MM.1S (cell line): ENCODE measurements around the gene KCNMA1.

Experiments
- EZH2 ChIP-seq: fragments of 300-600 bp; sonication (generic); optimal IDR thresholded peaks from 2 replicates; pipeline ENCODE3; 2017; ENCODE audit warnings: low read depth, mild to moderate bottlenecking, antibody characterized with exemption, low read length, mixed read lengths
- EZH2phosphoT487 ChIP-seq: fragments of 300-600 bp; sonication (generic); IDR thresholded peaks from 2 replicates; pipeline ENCODE4 v1.6.1; 2018; ENCODE audit warnings: antibody characterized with exemption, low read length
- TF ChIP-seq, protein P1 (sequence below): fragments of 300-600 bp; sonication (generic); IDR thresholded peaks from 2 replicates; pipeline ENCODE4 v1.5.1; 2016; ENCODE audit warnings: antibody characterized with exemption, low read length, mixed read lengths

DNA sequence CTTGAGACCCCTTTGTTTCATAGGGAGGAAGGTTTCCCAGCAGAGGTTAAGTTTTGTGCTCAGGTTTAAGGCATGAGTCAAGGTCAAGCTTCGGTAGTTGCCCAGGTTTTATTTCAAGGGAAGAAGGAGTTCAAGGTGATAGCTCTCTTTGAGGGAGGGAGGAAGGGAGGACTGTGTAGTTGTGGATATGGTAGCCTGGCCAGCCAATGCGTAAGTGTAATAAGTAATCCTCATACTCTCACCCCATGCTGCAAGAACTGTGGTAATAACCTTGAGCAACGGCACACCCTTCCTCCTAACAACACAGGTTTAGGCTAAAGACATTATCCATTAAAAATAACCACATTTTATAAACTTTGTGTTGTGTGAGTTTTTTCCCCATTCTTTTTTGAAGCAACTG lies 478.9 kb downstream of the KCNMA1 start:
- TF ChIP-seq, protein P1, sequence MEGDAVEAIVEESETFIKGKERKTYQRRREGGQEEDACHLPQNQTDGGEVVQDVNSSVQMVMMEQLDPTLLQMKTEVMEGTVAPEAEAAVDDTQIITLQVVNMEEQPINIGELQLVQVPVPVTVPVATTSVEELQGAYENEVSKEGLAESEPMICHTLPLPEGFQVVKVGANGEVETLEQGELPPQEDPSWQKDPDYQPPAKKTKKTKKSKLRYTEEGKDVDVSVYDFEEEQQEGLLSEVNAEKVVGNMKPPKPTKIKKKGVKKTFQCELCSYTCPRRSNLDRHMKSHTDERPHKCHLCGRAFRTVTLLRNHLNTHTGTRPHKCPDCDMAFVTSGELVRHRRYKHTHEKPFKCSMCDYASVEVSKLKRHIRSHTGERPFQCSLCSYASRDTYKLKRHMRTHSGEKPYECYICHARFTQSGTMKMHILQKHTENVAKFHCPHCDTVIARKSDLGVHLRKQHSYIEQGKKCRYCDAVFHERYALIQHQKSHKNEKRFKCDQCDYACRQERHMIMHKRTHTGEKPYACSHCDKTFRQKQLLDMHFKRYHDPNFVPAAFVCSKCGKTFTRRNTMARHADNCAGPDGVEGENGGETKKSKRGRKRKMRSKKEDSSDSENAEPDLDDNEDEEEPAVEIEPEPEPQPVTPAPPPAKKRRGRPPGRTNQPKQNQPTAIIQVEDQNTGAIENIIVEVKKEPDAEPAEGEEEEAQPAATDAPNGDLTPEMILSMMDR: no peak
- TF ChIP-seq EZH2phosphoT487: no peak
- TF ChIP-seq EZH2: no peak
